Measurements from ENCODE around the gene GPR17. TPM values are rescaled to one million over a fixed set of nuclear protein-coding genes. Genes with fewer than 3 reads are reported as not detected.

GPR17 gene
- total RNA-seq, 1 experiment from 2014 or later, result not detected

- in situ Hi-C loops (cut with HindIII; ENCODE audit: low pct_unique_long_range_greater_than_20kb, low sequenced_read_pairs), result no loop called here
- POLR2A ChIA-PET, result no interaction called here
- H3K9me3 ChIP-seq (ENCODE audit: control insufficient read depth, insufficient read depth, low read depth, low read length), result peaks cover 11% of the 10 kb centered on the region; the same call in 1 of the 2 replicates
- no peaks in the 10 kb centered on the region for H3K36me3 ChIP-seq (ENCODE audit: control insufficient read depth, insufficient read depth, low read length)
- no peaks in the 10 kb centered on the region for H3K4me1 ChIP-seq (ENCODE audit: control insufficient read depth, insufficient read depth, low read length)
- no peak for ATAC-seq
- no peak for DNase-seq (ENCODE audit: low read depth, low spot score)
- H3K4me3 ChIP-seq (ENCODE audit: low read depth in 2 of 2, low read length in 2 of 2), result no peak overlapping the region
- H3K27me3 ChIP-seq (ENCODE audit: control insufficient read depth, insufficient read depth, low read length), result no peaks in the 10 kb centered on the region
- no peak overlapping the region for H3K27ac ChIP-seq (ENCODE audit: low read length)
- BruUV-seq (replicated peaks), result no TSS peak
- TF ChIP-seq POLR2AphosphoS5 (IDR thresholded peaks at IDR 0.05; ENCODE audit: low read depth, low read length) (no peak), SIN3A (IDR thresholded peaks at IDR 0.05; ENCODE audit: borderline replicate concordance, insufficient read depth, low read depth, low read length) (no peak), TCF7L2 (IDR thresholded peaks at IDR 0.05; ENCODE audit: low read depth, low read length) (no peak), REST (IDR thresholded peaks at IDR 0.05; ENCODE audit: insufficient read depth in 1 of 2, low read depth in 2 of 2, low read length in 1 of 2) (no peak), CTCF (IDR thresholded peaks at IDR 0.05) (no peak)
- intact Hi-C loops (cut with micrococcal nuclease; ENCODE audit: unreplicated experiment), result no loop called here
- CTCF ChIA-PET, result no interaction called here
Measured at GRCh38 chr2:127611076-127611925, 34.7 kb upstream of the GPR17 start.

GRCh38 chr2:127612111-127612822 is 33.7 kb upstream of the GPR17 start:
- DNase-seq (ENCODE audit: low read depth, low spot score) (no peak), ATAC-seq (no peak)
- no TSS peak for BruUV-seq (replicated peaks)
- H3K27ac ChIP-seq (ENCODE audit: low read length), result no peak overlapping the region
- no peaks in the 10 kb centered on the region for H3K4me1 ChIP-seq (ENCODE audit: control insufficient read depth, insufficient read depth, low read length)
- TF ChIP-seq CTCF (IDR thresholded peaks at IDR 0.05) (no peak), REST (IDR thresholded peaks at IDR 0.05; ENCODE audit: insufficient read depth in 1 of 2, low read depth in 2 of 2, low read length in 1 of 2) (no peak), SIN3A (IDR thresholded peaks at IDR 0.05; ENCODE audit: borderline replicate concordance, insufficient read depth, low read depth, low read length) (no peak), TCF7L2 (IDR thresholded peaks at IDR 0.05; ENCODE audit: low read depth, low read length) (no peak), POLR2AphosphoS5 (IDR thresholded peaks at IDR 0.05; ENCODE audit: low read depth, low read length) (no peak)
- intact Hi-C loops (cut with micrococcal nuclease; ENCODE audit: unreplicated experiment), result no loop called here
- H3K4me3 ChIP-seq (ENCODE audit: low read depth in 2 of 2, low read length in 2 of 2), result no peak overlapping the region
- ChIA-PET POLR2A (no interaction called here), CTCF (no interaction called here)
- in situ Hi-C loops (cut with HindIII; ENCODE audit: low pct_unique_long_range_greater_than_20kb, low sequenced_read_pairs), result no loop called here
- H3K9me3 ChIP-seq (ENCODE audit: control insufficient read depth, insufficient read depth, low read depth, low read length), result peaks cover 11% of the 10 kb centered on the region; the same call in 1 of the 2 replicates
- H3K27me3 ChIP-seq (ENCODE audit: control insufficient read depth, insufficient read depth, low read length), result no peaks in the 10 kb centered on the region
- H3K36me3 ChIP-seq (ENCODE audit: control insufficient read depth, insufficient read depth, low read length), result no peaks in the 10 kb centered on the region
